Osteoblast (primary cell): ENCODE results near the gene RIPK4. TPM values are rescaled to one million over a fixed set of nuclear protein-coding genes. Genes with fewer than 3 reads are reported as not detected.

ENCODE experiments used
- DNase-seq: peaks from one replicate; pipeline ENCODE4 v3.0.0; 2011; ENCODE audit warnings: low spot score, mixed read lengths; ENCODE audit not compliant: insufficient read length; ENCODE audit errors: missing footprints
- H2AFZ ChIP-seq: 2 replicates; pipeline ENCODE4 v1.6.0; 2011; ENCODE audit warnings: mild to moderate bottlenecking, low read length
- H3K27ac ChIP-seq: 2 replicates; pipeline ENCODE4 v1.5.1; 2011; ENCODE audit warnings: mild to moderate bottlenecking, low read depth, low read length, moderate library complexity
- H3K27me3 ChIP-seq: 2 replicates; pipeline ENCODE4 v1.6.0; 2012; ENCODE audit warnings: mild to moderate bottlenecking, control low read depth, inconsistent platforms, low read length, moderate library complexity; ENCODE audit not compliant: insufficient read depth
- H3K36me3 ChIP-seq: 2 replicates; pipeline ENCODE4 v1.5.1; 2011; ENCODE audit warnings: mild to moderate bottlenecking, low read length, control low read depth, moderate library complexity; ENCODE audit not compliant: insufficient read depth
- H3K4me1 ChIP-seq: 2 replicates; pipeline ENCODE4 v1.5.1; 2011; ENCODE audit warnings: mild to moderate bottlenecking, low read length, control low read depth, moderate library complexity; ENCODE audit not compliant: insufficient read depth
- H3K4me2 ChIP-seq: 2 replicates; pipeline ENCODE4 v1.6.0; 2011; ENCODE audit warnings: mild to moderate bottlenecking, low read length; ENCODE audit not compliant: insufficient read depth
- H3K4me3 ChIP-seq: fragments of 200-600 bp; sonication (generic); 3 replicates; pipeline ENCODE4 v1.5.1; 2012; ENCODE audit warnings: mild to moderate bottlenecking, low read length, inconsistent platforms; ENCODE audit not compliant: insufficient read depth
- H3K79me2 ChIP-seq: 2 replicates; pipeline ENCODE4 v1.6.0; 2012; ENCODE audit warnings: mild to moderate bottlenecking, low read length, control low read depth, inconsistent platforms; ENCODE audit not compliant: insufficient read depth
- H3K9me3 ChIP-seq: 2 replicates; pipeline ENCODE4 v1.5.1; 2011; ENCODE audit warnings: low read depth, low read length, control low read depth
- H4K20me1 ChIP-seq: 2 replicates; pipeline ENCODE4 v1.6.0; 2012; ENCODE audit warnings: mild to moderate bottlenecking, low read length, control low read depth; ENCODE audit not compliant: insufficient read depth
- CTCF ChIP-seq: IDR thresholded peaks from 2 replicates; pipeline ENCODE4 v1.5.1; 2011; ENCODE audit warnings: mild to moderate bottlenecking, low read depth, low read length, moderate library complexity; ENCODE audit errors: extremely low read depth
- small RNA-seq: library from RNA; depleted of rRNA; stranded (forward); fragments of <200 nt; gene quantifications from one replicate; pipeline ENCODE3, GENCODE V24; 2012
- total RNA-seq: library from RNA; depleted of rRNA; stranded (reverse); fragments of >200 nt; gene quantifications from 2 replicates; pipeline ENCODE4 v1.2.3, GENCODE V29; 2012

Gene RIPK4
- total RNA-seq, 1 donor, result 2.2 TPM

- Histone ChIP-seq H3K9me3 (no peaks in the 10 kb centered on the region), H3K4me2 (no peak overlapping the region), H3K27ac (no peak overlapping the region), H3K36me3 (no peaks in the 10 kb centered on the region), H3K79me2 (no peaks in the 10 kb centered on the region), H3K27me3 (peaks cover 37% of the 10 kb centered on the region), H2AFZ (no peak overlapping the region), H4K20me1 (no peaks in the 10 kb centered on the region), H3K4me3 (no peak overlapping the region), H3K4me1 (no peaks in the 10 kb centered on the region)
- TF ChIP-seq CTCF, result no peak
- DNase-seq, result no peak
These were observed 74.7 kb downstream of the RIPK4 start for GRCh38 chr21:41692185-41692565.

GRCh38 chr21:41691205-41692184, 75.4 kb downstream of the RIPK4 start:
- TF ChIP-seq CTCF, result no peak
- Histone ChIP-seq H3K4me2 (no peak overlapping the region), H3K27me3 (peaks cover 34% of the 10 kb centered on the region), H3K9me3 (no peaks in the 10 kb centered on the region), H2AFZ (no peak overlapping the region), H3K27ac (no peak overlapping the region), H3K4me1 (no peaks in the 10 kb centered on the region), H4K20me1 (no peaks in the 10 kb centered on the region), H3K79me2 (no peaks in the 10 kb centered on the region), H3K4me3 (no peak overlapping the region), H3K36me3 (no peaks in the 10 kb centered on the region)
- no peak for DNase-seq

Small RNAs within 50 kb of the gene (small RNA-seq; reads per million reads assigned to genes)
- gene MIR6814, result not detected

Other genes with a start within 250 kb of the RIPK4 start
- 7.2 and 8.8 TPM in 2 replicates for gene PRDM15, start 112.3 kb upstream of the RIPK4 start, total RNA-seq
- 33.9 and 40.9 TPM in 2 replicates for gene C2CD2, start 187.0 kb upstream of the RIPK4 start, total RNA-seq
- gene ZBTB21, start 243.3 kb upstream of the RIPK4 start, total RNA-seq, result 12.7 and 13.8 TPM in 2 replicates